Stimulated activated CD8-positive, alpha-beta memory T cell treated with anti-CD3 and anti-CD28 coated beads, Interleukin-4, amount 100 ng/mL, for 1 hour (primary cell): ENCODE measurements around the gene NDUFAF8.

ENCODE experiments used
- DNase-seq, 2 donors: peaks; one replicate each; pipeline ENCODE4 v3.0.0-alpha.2; 2020; ENCODE audit warnings: low read depth in 2 of 2, low spot score in 1 of 2

NDUFAF8 gene

DNA sequence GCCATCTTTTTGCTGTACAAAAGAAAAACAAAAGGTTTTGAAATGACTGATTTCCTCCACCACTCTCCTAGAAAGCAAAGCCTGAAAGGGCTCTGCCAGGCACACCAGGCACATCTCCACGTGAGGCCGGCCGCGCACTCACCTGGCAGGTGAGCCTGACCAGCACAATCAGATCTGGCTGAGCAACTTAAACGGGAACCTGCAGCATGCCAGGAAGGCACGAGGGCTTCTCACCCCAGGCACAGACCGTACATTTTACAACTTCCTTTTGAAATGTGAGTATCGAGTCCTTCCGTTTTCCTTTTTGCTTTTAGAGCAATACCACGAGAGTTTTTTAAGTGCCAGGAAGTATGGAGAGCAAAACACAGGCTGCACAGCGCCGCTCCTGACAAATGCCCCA is 33.5 kb downstream of the NDUFAF8 start:
- DNase-seq: no peak

DNA sequence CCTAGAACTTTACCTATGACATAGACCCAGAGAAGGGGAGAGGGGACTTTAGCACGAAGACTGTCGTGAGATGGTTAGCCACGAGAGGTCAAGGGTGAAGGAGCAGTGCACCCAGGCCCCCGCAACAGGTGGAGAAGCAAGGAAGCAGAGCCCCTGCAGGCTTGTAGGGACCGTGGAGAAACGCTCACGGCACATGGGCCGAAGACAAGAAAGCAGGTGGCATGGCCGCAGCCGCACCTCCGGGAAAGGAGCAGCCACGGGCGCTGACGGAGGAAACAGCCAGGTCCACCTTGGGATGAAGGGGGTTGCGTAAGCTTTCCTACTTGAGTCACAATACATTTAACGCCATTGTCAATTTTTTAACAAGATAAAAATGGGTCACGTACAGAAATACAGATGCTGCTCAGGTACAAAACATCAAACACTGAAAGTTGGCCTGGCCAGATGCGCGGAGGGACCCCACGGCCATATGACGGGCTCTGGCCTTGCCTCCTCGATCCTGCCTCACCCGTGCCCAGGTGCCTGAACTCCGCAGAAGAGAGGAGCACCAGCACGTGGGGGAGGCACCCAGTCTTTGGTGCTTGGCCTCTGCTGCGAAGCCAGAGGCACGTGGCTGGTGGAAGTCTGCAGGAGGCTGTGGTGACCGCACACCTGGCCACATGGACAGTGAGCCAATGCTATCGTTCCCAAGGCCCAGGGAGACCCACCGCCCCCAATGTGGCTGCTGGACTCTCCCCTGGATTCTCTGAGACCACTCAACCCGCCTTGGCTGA is 34.8 kb downstream of the NDUFAF8 start:
- no peak for DNase-seq

DNA sequence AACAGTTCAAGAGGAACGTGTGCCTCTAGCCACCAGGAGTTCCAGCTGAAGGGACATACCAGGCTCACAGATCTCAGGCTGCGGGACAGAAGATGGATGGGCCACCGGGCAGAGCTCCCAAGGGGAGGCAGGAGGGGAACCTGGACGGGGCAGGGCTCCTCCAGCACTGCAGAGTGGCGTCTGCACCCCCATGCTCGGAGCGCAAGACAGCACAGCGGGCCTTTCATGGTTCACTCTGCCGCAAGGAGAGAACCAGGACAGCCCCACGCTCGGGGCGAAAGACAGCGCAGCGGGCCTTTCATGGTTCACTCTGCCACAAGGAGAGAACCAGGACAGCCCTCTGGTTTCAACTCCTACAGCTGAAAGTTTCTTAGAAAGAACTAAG is 35.3 kb downstream of the NDUFAF8 start:
- no peak for DNase-seq

DNA sequence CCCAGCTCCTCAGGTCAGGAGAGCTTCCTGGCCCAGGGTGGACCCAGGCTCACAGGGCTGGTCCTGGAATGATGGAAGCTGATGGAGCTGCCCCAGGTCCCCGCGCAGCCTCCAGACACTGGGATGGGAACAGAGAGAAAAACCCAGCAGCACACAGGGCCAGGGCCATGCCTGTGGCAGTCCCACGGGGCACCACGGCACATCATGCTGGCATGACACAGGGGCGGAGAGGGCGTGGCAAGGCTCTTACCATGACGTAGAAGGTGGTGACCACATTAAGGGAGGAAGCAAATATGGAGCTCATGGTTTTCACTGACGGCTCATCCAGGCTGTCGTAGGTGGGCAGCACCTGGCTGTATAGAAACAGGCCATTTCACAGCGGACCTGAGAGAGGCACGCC is 37.7 kb downstream of the NDUFAF8 start:
- DNase-seq: no peak

DNA sequence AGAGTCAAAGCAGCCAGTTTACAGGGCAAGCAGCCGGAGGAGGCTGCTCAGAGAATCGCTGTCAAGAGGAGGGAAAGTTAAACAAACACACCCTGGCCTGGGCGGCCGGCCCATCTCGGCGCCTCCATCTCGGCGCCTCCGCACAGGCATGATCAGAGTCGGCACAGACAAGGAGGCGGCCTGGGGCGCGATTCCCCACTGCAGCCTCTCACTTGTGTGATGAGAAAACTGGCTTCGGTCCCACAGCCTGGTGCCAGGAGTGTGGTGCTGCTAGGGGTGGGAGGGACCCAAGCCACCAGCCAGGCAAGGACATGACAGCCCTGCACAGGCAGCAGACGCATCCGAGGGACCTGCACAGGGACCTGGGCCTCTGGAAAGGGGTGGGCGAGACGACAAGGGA is 38.3 kb downstream of the NDUFAF8 start:
- DNase-seq: no peak

DNA sequence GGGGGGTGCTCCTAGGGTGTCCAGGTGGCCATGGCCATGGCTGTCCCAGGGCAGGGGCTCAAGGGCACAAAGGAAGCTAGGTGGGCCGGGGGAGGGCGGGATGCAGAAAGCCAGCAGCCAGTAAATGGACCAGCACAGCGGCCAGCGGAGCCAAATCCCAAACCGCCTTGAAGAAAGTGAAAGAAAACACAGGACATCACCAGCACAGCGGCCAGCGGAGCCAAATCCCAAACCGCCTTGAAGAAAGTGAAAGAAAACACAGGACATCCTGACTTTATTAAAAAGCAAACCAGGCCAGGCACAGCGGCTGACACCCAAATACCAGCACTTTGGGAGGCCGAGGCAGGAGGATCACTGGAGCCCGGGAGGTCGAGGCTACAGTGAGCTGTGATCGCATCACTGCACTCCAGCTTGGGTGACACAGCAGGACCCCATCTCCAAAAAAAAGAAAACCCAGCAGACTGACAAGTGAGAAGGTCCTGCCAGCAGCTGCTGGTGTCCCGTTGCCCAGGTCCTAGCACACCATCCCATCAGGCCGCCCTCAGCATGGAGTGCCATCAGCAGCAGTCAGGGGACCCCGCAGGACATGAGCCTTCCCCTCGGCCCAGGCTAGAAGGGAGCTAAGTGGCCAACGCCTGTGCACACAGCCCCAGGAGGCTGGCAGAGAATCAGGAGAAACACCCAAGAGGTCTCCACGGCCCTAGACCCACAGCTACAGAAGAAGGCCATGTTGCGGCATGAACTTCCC is 39.0 kb downstream of the NDUFAF8 start:
- no peak for DNase-seq

DNA sequence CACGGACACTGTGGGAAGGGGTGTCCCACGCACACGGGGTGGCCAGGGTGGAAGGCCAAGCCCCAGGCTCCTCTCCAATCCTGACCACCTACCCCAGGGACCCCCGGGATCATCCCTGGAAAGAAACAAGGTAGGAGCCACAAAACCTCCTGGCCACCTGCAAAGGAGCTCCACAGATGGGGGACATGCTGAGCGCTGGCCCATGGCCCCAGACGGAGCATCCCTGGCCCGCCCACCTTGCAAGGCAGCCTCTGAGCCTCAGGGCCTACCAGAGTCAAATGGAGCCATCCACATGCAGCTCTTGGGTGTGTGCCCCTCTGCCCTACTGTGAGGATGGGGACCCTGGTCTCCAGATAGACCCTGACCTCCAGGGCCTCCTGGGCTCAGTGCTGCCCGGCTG is 39.7 kb downstream of the NDUFAF8 start:
- DNase-seq: no peak

DNA sequence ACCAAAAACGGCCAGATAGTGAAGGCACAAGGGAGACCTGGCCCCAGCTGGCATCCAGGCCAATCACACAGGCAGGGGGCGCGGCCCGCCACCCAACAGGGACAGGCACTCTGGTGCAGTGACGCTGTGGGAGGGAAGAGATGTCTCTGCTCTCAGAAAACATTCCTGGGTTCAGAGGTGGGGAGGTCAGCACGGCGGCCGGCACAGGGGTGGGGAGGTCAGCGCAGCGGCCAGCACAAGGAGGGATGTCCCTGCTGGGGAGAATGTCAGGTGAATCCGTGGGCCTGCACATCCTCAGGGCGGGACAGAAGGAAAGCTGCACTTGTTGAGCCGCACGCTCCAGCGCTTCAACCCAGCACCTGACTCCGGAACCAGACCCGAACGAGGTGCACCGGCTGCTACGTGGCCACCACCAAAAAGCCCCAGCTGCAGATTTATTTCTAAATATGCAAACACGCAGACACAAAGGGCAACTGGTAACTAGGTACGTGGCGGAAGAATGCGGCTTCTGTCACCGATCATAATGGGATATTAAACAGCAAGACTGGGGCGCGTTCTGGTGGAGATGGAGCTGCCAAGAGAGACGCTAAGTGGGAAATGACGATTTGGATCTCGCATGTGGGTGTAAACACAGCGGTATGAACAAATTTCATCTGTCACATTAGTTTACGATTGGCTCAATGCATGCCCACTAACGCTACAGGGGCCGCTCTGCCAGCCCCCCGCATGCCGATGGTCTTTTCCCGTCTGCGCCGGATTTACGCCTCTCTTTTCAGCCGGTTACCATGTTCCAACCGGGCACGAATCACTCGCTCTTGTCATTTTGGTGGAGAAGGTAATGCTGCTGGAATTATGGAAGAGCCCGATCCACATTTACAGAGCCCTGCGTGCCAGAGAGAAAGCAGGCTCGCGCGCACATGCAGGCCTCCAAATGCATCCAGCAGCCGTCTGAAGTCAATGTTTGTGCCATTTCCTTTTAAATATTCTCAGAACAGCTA is 40.5 kb downstream of the NDUFAF8 start:
- DNase-seq: no peak

DNA sequence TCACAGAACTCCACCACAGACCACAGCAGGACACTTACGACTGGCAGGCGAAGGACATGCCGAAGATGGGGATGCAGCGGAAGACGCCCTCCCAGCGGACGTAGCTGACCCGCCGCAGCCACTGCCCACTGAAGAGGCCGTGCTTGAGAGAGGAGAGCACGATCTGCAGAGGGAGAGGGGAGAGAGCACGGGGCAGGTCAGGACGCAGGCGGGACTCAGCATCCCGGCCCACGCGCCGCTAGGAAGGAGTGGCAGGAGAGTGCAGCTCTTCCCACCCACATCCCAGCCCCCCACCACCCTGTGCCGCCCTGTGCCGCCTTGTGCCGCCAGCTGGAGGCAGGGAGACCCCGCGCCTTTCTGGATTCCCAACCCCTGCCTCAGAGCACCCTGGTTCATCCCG is 41.5 kb downstream of the NDUFAF8 start:
- DNase-seq: no peak

DNA sequence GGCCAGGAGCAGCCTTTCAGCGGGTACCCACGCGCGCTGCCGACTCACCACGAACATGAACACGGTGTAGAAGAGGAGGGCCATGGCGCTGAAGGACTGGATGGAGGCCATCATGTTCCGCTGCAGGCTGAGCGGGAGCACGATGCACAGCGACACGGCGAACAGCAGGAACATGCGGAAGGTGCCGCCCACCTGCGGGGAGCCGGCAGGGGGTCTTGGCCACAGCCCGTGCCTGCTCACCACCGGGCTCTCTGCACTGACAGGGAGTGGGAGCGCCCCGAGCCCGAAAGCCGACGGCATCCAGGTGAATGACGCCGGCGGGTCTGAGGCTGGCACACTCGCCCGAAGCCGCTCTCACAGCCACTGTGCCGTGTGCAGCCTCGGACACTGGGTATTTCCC is 43.0 kb downstream of the NDUFAF8 start:
- no peak for DNase-seq

DNA sequence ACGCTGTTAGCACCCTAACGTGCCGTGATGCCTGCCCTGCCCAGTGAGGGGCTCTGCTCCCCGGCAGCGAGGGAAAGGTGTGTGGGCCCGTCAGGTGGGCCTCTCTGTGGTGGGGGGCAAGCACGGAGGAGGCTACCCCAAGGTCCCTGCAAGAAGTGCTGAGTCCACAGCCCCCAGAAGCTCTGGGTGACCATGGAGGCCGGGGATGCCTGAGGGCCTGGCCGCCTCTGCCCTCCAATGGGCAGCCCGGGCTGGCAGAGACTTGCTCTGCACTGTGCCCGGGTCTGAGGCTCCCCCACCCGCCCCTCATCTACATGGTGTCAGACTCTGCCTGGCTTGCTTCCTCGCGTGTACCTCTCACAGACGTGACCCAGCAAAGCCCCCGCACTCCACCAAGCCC is 43.8 kb downstream of the NDUFAF8 start:
- no peak for DNase-seq

DNA sequence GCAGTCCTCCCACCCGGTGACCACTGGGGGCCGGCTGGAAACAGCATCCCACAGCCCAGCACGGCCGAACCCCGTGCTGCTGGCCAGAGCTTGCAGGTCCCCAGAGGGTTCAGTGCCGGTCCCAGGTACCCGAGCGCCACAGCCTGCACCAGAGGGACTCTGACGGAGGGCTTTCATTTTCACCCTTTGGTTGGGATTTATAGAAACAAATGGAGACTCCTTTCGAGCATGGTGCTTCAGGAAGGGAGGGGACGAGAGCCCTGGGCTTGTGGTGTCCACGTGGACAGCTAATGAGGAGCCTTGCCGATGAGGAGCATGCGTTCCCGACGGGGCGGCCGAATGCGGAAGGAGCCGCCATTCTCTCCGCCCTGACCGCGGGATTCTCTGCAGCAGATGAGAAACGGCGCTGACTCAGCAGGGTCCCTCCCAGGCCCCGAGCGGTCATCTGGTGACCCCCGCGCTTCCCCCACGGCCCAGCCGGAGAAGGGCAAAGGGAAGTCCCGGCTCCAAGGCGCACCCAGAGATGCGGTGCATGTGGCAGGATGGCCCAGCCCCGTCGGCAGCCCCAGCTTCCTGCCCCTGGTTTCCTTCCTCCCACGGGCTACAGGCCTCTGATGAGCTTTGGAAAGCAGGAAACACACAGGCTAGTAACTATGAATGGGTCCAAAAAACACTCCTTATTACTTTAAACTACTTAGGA is 46.2 kb downstream of the NDUFAF8 start:
- no peak for DNase-seq

DNA sequence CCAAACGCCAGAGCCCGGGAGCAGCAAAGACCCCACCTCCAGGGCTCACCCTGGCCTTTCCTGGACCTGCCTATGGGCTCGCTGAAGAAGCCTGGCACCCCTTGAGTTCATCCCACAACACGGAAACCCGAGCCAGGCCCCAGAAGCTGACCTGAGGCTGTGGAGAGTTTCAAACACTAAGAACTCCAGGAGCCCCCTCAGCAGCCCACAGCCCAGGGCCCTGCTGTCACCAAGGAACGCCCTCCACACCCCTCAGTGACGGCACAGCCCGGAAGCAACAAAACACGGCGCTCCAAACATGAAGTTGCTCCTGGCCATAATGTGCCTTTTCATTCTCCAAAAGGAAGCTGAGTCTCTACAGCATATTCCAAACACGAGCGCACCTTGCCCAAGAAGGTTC is 46.8 kb downstream of the NDUFAF8 start:
- DNase-seq: no peak

DNA sequence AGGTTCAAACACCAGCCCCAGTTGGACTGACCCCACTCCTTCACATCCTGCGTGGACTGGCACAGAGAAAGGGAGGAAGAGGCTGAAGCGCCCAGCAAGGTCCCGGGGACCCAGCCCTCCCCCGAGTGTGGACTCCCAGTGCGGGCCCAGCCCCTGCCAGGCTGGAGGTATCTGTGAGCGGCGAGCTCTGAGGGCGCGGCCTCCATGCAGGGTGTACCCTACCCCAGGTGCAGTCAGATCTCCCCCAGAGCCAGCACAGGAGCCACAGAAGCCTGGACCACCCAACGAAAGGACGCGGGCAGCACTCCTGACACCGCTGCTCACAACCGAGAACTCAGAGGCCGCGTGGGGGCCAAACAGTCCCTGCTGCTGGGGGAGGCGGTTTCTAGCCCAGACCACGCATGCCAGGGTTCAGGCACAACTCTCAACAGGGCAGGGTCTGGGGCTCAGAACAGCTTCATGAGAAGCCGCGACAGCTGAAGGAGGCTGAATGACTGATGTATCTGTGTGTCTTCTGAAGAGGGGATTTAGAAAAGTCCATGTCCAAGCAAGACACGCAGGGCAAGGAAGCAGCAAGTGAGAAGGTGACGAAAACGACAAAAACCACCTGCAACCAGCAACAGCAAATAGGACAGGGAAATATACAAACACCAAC is 47.5 kb downstream of the NDUFAF8 start:
- no peak for DNase-seq

DNA sequence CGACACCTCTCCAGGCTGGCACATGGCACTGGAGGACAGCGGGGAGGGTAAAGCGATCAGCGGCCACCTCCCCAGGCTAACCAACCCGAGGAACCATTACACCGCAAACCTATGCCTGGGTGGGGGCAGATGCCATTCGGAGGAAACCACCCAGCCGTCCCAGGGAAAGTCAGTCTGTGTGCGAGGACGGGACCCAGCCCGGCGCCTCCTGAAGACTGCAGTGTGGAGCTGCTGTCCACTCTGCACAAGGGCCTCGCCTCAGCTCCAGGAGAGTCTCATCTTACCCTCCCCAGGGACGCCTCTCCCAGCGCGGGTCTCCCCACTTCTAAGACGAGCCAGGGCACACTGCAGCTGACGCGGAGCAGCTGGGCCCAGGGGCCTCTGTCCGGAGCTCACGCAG is 48.0 kb downstream of the NDUFAF8 start:
- no peak for DNase-seq

DNA sequence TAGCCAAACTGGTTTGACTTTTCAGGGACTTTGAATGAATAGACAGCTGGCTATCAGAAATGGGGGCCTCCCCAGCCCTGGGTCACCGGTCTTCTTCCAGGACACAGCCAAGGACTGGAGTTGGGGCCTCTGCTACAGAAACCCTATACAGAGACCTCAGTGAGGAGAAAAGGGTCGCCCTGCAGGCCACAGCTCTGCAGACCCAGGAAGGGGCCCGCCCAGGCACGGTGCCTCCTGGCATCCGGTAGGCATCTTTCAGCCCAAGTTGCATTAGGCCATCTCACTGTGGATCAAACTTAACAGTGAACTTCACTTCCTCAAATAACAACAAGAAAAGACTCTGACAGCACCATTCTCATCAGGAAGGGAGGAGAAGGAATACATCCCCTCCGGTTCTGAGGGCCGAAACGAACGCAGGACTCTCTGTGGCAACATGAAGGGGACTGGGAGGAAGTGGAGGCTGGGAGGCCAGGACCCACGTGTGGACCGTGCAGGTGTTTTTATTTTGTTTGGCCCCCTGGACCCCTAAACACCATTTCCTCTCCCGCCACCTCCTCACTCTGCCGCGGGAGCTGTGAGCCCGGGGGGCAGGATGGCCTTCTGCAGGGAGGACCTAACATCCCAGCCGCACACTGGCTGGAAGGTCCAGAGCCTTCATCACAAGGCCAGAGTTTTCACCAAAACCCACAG is 48.8 kb downstream of the NDUFAF8 start:
- no peak for DNase-seq

DNA sequence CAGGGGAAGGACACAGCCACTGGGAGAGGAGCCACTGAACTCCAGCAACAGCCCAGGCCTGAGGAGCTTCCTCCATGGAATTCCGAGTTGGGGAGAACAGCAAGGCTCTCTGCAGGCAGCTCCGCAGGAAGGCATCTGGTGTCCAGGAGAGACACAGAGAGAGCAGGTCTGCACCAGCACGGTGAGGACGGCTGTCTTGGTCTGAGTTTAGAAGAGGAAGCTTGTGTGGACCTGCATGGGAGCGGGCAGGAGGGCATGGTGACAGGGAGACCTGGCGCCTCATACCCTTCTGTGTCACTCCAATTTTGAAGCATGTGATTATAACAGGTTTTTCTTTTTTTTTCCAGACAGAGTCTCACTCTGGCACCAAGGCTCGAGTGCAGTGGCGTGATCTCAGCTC is 49.6 kb downstream of the NDUFAF8 start:
- no peak for DNase-seq

DNA sequence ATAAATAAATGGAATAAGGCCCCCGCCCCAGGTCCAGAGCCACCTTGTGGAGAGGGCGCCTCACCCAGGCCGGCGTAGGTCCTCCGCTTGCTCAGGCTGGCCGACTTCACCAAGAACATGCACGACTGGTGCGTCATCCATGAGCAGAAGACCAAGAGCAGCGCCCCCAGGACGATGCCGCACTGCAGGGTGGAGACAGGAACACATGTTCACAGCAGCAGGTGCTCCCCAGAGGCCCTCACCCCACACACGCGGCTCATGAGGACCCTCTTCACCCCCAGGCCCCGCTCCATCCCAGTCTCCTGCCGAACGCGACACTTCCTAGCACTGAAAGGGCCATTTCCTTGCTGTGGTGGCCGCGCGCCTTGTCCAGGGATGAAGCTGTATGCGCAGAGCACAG is 50.5 kb downstream of the NDUFAF8 start:
- no peak for DNase-seq

DNA sequence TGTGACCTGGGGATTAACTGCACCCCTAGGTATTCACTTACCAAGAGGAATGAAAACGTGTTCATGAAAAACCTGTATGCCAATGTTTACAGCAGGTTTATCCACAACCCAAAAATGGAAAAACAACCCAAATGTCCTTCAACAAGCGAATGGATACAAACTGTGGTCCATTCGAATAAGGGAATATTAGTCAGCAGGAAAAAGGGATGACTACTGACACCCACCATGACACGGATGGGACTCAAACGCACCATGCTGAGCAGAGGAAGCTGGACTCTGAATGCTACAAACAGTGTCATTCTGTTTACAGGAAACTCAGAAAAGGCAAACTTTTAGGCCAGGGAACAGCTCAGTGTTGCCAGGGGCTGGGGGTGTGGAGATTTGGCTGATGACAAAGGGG is 51.1 kb downstream of the NDUFAF8 start:
- no peak for DNase-seq
